HG03457 (cell line): ENCODE data around the gene PLA2G12A.

Experiments used
- ATAC-seq: cut with Tn5 transposase; IDR thresholded peaks from one replicate; pipeline ENCODE4 v1.9.1; 2021; ENCODE audit warnings: moderate number of reproducible peaks; ENCODE audit not compliant: unreplicated experiment

PLA2G12A gene

GRCh38 chr4:109729117-109729717 is 653 bp downstream of the PLA2G12A start:
- ATAC-seq: no peak

GRCh38 chr4:109728385-109728784 is 1.5 kb downstream of the PLA2G12A start:
- no peak for ATAC-seq

- ATAC-seq: no peak
These were observed 6.8 kb downstream of the PLA2G12A start for GRCh38 chr4:109723110-109723509.

DNA sequence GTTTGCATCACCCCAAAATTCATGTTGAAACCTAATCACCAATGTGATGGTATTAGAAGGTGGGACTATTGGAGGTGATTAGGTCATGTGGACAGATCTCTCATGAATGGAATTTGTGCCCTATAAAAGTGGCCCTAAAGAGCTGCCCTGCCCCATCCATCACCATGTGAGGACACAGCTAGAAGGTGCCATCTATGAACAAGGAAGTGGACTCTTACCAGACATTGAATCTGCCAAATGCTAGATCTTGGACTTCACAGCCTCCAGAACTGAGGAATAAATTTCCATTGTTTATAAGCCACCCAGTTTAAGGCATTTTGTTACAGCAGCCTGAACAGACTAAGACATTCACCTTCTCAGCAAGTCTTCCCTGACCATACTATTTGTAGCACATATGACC is 7.5 kb downstream of the PLA2G12A start:
- ATAC-seq: no peak

DNA sequence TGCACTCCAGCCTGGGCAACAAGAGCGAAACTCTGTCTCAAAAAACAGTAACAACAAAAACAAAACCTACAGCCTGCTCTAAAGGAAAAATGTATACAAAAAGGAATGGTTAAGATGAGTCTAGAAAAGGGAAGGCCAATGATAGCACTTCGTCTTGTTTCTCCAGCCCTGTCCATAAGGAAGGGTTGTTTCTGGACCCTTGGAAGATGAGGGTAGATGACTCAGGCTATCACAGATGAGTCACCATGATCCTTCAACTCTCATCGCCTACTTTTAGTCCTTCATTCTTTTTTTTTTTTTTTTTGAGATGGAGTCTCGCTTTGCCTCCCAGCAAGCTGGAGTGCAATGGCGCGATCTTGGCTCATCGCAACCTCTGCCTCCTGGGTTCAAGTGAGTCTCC is 8.8 kb downstream of the PLA2G12A start:
- no peak for ATAC-seq

- ATAC-seq: no peak
These were observed 10.3 kb downstream of the PLA2G12A start for GRCh38 chr4:109719604-109720003.

- no peak for ATAC-seq
These were observed 11.1 kb downstream of the PLA2G12A start for GRCh38 chr4:109718759-109719158.

GRCh38 chr4:109713500-109713899 is 16.4 kb downstream of the PLA2G12A start:
- no peak for ATAC-seq

- ATAC-seq: no peak
These were observed 20.9 kb downstream of the PLA2G12A start for GRCh38 chr4:109708990-109709389.

DNA sequence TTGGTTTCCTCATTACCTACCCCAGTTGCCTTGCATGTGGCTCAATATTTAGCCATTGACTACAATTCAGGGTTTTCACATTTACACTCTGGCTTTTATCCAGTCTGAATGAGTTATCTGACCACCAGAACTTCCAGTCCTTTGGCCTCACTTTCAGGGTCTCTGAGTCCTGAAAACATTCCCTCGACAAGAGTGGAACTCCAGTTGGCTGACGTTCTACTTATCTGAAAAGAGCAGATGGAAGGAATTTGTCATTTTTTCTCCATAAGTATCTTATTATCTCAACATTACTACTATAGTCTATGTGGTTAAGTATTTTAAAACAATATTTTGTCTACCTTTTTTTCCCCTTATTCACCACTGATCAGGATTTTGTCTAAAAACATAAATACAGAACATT is 21.4 kb downstream of the PLA2G12A start:
- no peak for ATAC-seq

DNA sequence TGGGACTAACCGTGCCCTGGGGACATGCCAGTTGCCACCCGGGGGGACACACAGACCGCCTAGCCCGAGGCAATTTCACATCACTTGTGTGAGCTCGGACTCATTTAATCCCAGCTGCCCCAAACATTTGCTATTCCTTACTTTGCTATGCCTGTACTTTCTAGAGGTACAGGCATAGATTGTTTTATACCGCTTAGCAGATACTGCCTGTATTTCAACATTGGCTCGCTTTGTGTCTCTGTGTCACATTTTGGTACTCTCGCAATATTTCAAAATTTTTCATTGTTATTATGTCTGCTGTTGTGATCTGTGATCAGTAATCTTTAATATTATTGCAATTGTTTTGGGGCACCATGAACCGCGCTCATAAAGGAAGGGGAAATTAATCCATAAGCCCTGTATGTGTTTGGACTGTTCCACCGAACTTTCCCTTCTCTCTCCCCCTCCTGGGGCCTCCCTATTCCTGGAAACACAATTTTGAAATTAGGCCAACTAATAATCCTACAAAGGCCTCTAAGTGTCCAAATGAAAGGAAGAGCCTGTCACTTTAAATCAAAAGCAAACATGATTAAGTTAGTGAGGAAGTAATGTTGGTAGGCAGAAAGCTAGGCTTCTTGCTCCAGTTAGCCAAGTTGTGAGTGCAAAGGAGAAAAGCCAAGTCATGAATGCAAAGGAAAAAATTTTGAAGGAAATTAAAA is 26.1 kb downstream of the PLA2G12A start:
- ATAC-seq: no peak

- peak; percentile 75 for ATAC-seq
These were observed 26.8 kb downstream of the PLA2G12A start, which contains the start of gene CASP6 for GRCh38 chr4:109702950-109703663. TSS of gene CASP6 (minus strand) at chr4:109703445. CDS start at chr4:109703395, 50 bp downstream.

- no peak for ATAC-seq
These were observed 28.1 kb downstream of the PLA2G12A start for GRCh38 chr4:109701566-109702410.

DNA sequence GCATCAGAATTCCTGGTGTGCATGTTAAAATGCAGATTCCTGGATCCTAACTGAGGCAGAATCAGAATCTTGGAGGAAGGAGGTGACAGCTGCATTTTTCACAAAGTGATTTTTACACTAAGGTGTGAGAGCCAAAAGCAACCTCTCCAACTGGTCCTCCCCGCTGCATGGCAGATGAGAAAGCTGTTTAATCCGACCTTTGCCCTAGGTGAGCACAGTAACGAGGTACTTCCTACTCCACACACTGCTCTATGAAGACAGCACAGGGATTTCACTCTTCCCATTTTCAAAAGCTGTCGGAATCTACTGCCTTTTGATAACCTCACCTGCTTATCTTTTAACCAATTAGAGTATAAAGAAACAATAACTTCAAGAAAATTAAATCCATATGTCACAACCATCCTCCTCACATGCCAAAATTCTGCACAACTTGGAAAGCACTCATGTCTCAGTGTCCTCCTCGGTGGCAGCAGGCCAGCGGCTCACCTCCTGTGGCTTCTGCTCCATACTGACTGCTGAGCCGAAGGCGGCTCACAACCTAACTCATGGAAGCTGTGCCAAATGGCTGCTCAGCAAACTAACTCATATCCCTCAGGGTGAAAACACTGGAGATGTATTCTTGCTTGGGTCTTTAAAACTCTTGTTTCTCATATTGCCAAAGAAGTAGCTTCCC is 30.2 kb downstream of the PLA2G12A start:
- ATAC-seq: no peak

GRCh38 chr4:109698656-109699055 is 31.2 kb downstream of the PLA2G12A start:
- ATAC-seq: no peak

DNA sequence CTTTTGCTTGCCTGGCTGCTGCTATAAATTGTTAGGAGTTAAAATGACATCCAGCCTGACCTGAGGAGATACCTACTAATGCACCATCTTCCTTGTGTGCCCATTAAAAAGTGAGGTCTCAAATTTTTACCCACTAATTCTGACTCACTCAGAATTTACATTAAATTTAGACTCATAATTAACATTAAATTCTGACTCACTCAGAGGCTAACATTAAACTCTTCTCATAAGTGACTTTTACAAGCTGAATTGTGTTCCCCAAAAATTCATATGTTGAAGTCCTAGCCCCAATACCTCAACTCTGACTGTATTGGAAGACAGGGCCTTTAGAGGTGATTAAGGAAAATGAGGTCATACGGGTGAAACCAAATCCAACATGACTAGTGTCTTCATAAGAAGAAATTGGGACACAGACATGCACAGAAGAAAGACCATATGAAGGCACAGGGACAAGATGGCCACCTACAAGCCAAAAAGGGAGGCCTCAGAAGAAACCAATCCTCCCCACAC is 38.4 kb downstream of the PLA2G12A start:
- ATAC-seq: no peak

- peak; percentile 94 for ATAC-seq
These were observed 39.0 kb downstream of the PLA2G12A start for GRCh38 chr4:109690690-109691410.

GRCh38 chr4:109684727-109685126 is 45.1 kb downstream of the PLA2G12A start:
- ATAC-seq: no peak

GRCh38 chr4:109683621-109684253 is 46.1 kb downstream of the PLA2G12A start:
- ATAC-seq: no peak
